Right lung (tissue), 10 donors: ENCODE results near the gene LRRK2. TPM values are rescaled to one million over a fixed set of nuclear protein-coding genes. Genes with fewer than 3 reads are reported as not detected.

Experiments
- DNase-seq, 2 donors: peaks; one replicate each; pipeline ENCODE4 v3.0.0-alpha.2; 2013
- long read RNA-seq, 8 donors: transcript quantifications; one replicate each; lab custom pipeline, GENCODE V29; 2026
- polyA plus RNA-seq, 5 donors: library from polyadenylated mRNA; unstranded; fragments of 120-200 nt; gene quantifications; one replicate each; pipeline versions ENCODE4 v1.2.1 to v1.2.3, GENCODE V29; 2013; ENCODE audit warnings: inconsistent platforms in 1 of 5, low replicate concordance in 1 of 5; ENCODE audit not compliant: insufficient read length in 5 of 5, insufficient read depth in 1 of 5

LRRK2 gene
- polyA plus RNA-seq: 1 to 10 TPM; 5.0 to 9.4 (median 6.4) TPM
- long read RNA-seq, donor 1: 0 reads
- long read RNA-seq, donor 2: 0 reads
- long read RNA-seq, donor 3: 0 reads
- long read RNA-seq, donor 4: 0 reads
- long read RNA-seq, donor 5: 0 reads
- long read RNA-seq, donor 6: 0 reads
- long read RNA-seq, donor 7: 0 reads
- long read RNA-seq, donor 8: 0 reads

GRCh38 chr12:40224439-40225291 lies at the start of gene LRRK2:
Gene LRRK2 (plus strand): TSS chr12:40224997. CDS start chr12:40225132, 135 bp downstream.
- DNase-seq: peak; percentile 70 to 79

- DNase-seq: no peak
Observed at GRCh38 chr12:40175045-40175444, 49.8 kb upstream of the LRRK2 start.

- no peak for DNase-seq
Observed at GRCh38 chr12:40175489-40175888, 49.3 kb upstream of the LRRK2 start.

GRCh38 chr12:40178701-40179100 lies 46.1 kb upstream of the LRRK2 start:
- DNase-seq: no peak

GRCh38 chr12:40181490-40181889 lies 43.3 kb upstream of the LRRK2 start:
- no peak for DNase-seq

GRCh38 chr12:40183715-40184114 lies 41.1 kb upstream of the LRRK2 start:
- DNase-seq: no peak

- DNase-seq: peak; percentile 2 to 9
Observed at GRCh38 chr12:40184493-40185302, 40.1 kb upstream of the LRRK2 start.

GRCh38 chr12:40185303-40185693 lies 39.5 kb upstream of the LRRK2 start:
- DNase-seq: no peak

GRCh38 chr12:40188558-40189320 lies 36.1 kb upstream of the LRRK2 start:
- no peak for DNase-seq

- no peak for DNase-seq
Observed at GRCh38 chr12:40192704-40193255, 32.0 kb upstream of the LRRK2 start.

- no peak for DNase-seq
Observed at GRCh38 chr12:40194846-40195245, 30.0 kb upstream of the LRRK2 start.

- DNase-seq: no peak
Observed at GRCh38 chr12:40197590-40197989, 27.2 kb upstream of the LRRK2 start.

- no peak for DNase-seq
Observed at GRCh38 chr12:40198601-40199000, 26.2 kb upstream of the LRRK2 start.

- DNase-seq: no peak
Observed at GRCh38 chr12:40202095-40203059, 22.4 kb upstream of the LRRK2 start.

- no peak for DNase-seq
Observed at GRCh38 chr12:40203060-40203430, 21.8 kb upstream of the LRRK2 start.

- DNase-seq: no peak
Observed at GRCh38 chr12:40204337-40204736, 20.5 kb upstream of the LRRK2 start.

GRCh38 chr12:40207551-40207950 lies 17.2 kb upstream of the LRRK2 start:
- no peak for DNase-seq

GRCh38 chr12:40208707-40209446 lies 15.9 kb upstream of the LRRK2 start:
- DNase-seq: no peak

GRCh38 chr12:40209886-40210285 lies 14.9 kb upstream of the LRRK2 start:
- DNase-seq: no peak
